Fibroblast of the aortic adventitia (primary cell): ENCODE results near the gene SKIDA1. TPM values are rescaled to one million over a fixed set of nuclear protein-coding genes. Genes with fewer than 3 reads are reported as not detected.

Experiments
- DNase-seq: peaks from one replicate; pipeline ENCODE4 v3.0.0-alpha.2; 2010; ENCODE audit warnings: low read depth
- H3K4me3 ChIP-seq: 2 replicates; pipeline ENCODE4 v1.5.1; 2011; ENCODE audit warnings: low read depth, mild to moderate bottlenecking, control low read depth, low read length, moderate library complexity
- total RNA-seq: library from RNA; depleted of rRNA; stranded (reverse); fragments of >200 nt; gene quantifications from 2 replicates; pipeline ENCODE4 v1.2.3, GENCODE V29; 2012; ENCODE audit warnings: low replicate concordance
- TF ChIP-seq, protein P1 (sequence below): IDR thresholded peaks from 2 replicates; pipeline ENCODE4 v1.5.1; 2011; ENCODE audit warnings: mild to moderate bottlenecking, low read length, control low read depth, inconsistent platforms; ENCODE audit not compliant: insufficient read depth

SKIDA1 gene
- total RNA-seq, 1 donor: 0.90 TPM

GRCh38 chr10:21511095-21511570 is 14.3 kb downstream of the SKIDA1 start:
- no peak overlapping the region for H3K4me3 ChIP-seq
- TF ChIP-seq, protein P1, sequence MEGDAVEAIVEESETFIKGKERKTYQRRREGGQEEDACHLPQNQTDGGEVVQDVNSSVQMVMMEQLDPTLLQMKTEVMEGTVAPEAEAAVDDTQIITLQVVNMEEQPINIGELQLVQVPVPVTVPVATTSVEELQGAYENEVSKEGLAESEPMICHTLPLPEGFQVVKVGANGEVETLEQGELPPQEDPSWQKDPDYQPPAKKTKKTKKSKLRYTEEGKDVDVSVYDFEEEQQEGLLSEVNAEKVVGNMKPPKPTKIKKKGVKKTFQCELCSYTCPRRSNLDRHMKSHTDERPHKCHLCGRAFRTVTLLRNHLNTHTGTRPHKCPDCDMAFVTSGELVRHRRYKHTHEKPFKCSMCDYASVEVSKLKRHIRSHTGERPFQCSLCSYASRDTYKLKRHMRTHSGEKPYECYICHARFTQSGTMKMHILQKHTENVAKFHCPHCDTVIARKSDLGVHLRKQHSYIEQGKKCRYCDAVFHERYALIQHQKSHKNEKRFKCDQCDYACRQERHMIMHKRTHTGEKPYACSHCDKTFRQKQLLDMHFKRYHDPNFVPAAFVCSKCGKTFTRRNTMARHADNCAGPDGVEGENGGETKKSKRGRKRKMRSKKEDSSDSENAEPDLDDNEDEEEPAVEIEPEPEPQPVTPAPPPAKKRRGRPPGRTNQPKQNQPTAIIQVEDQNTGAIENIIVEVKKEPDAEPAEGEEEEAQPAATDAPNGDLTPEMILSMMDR: no peak
- no peak for DNase-seq

DNA sequence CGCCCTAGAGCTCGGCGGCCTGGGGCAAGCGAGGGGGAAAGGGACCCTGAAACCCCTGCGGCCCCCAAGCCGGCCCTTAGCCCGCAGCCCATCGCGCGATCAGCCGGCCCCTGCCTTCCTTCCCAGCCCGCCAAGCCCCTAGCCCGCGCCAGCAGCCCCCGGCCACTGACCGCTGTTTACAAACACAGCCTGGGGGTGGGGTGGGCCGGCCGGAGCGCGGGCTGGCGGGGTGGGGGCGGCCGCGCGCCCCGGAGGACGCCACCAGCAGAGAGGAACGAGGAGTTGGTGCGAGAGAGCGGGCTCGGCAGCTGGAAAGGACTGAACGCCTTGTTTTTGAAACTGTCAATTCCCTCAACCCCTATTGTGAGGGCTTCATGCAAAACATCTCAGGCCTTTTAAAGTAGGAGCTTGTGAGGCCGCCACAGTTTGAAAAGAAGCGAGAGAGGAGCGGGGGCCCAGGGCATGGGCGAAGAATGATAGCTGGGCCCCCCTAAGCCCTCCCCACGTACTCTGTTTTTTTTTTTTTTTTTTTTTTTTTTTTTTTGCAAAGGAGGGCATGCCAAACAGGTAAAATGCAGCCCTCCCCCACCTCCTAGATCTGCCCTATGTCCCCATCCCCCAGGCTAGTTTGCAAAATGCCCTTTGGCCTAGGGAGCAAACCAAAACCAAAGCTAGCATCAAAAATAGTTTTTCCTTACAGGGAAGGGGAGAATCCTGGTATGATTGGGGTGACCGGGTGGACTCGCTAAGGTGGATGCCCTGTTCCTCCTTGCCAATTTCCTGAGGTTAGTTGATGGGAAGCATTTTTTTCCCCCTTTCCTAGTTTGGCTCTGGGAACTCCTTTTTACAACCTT is 15.0 kb downstream of the SKIDA1 start:
- no peak for DNase-seq
- peak overlapping the region; percentile 22 for H3K4me3 ChIP-seq
- TF ChIP-seq, protein P1: no peak

DNA sequence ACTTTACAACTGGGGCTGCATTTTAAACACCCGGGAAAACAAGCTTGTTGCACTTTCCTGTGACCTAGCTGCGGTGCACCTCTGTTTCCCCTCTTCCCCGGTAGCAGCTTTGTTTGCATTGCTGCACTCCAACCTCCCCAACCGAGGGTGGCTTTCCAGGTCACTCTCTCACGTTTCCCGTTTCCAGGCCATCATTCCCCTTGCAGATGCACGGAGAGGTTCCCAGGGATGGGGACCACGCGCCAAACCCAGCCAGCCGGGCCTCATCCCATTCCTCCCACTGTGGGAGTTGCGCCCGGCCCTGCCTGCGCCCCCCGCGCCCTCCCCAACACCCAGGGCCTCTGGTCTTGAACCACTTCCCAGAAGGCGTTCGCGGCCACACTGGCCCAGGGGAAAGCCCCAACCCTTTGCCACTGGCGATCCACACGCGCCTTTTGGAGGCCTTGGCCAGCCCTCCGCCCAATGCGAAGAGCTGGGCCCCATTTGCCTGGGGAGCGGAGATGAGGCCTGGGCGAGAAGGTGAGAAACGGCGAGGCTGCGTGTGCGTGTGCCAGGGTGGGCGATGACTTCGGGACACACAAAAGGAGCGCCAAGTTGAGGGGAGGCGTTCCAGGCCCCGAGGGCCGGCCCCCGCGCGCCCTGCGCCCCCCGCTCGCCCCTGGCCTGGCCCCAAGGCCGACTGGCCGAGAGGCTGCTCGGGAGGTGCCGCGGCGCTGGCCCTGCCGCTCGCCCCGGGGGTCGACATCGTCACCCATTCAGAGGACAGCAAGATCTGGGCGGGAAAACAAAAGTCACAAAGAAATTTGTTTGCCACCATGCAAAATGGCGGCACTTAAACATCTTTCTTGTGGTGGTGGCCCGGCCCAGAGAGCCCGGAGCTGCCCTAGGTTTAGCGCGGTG is 15.9 kb downstream of the SKIDA1 start:
- DNase-seq: no peak
- TF ChIP-seq, protein P1: no peak
- H3K4me3 ChIP-seq: peak overlapping the region; percentile 22

DNA sequence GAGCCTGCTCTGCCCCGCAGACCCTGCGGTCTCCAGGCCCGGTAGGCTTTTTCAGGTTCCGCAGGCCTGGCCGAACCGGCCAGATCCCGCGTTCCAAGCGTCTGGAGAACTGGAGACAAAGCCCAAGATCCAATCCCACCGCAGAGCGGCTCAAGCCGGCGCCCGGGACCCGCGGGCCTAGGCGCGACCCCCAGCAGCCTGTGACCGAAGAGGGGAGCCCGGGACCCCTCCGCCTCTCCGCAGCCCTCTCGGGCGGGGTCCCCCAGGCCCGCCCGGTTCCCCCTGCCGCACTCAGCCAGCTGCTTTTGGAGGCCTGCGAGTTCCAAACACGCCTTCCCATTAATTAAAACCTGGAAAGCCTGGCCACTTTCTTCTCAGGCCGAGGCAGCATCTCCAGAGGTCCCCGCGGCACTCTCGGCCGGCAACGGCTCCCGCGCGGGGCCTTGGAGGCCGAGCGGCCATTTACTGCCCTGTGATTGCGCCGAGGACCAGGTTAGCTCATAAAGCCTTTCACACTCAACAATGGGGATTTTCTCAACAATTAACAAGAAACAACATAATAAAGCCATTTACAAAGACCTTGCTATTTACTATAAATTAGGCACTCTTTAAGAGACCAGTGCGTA is 16.7 kb downstream of the SKIDA1 start:
- TF ChIP-seq, protein P1: no peak
- DNase-seq: no peak
- H3K4me3 ChIP-seq: no peak overlapping the region

- TF ChIP-seq, protein P1: no peak
- H3K4me3 ChIP-seq: no peak overlapping the region
- DNase-seq: no peak
Measured at GRCh38 chr10:21507150-21507549, 18.3 kb downstream of the SKIDA1 start.

GRCh38 chr10:21506351-21506750 is 19.1 kb downstream of the SKIDA1 start:
- TF ChIP-seq, protein P1: no peak
- no peak for DNase-seq
- no peak overlapping the region for H3K4me3 ChIP-seq
